SKM-1 (cell line): Measurements from ENCODE around the gene FHOD3.

Source experiments
- DNase-seq: peaks from one replicate; lab custom pipeline; 2025; ENCODE audit not compliant: unreplicated experiment; lab: John Stamatoyannopoulos, UW

The FHOD3 gene

DNA sequence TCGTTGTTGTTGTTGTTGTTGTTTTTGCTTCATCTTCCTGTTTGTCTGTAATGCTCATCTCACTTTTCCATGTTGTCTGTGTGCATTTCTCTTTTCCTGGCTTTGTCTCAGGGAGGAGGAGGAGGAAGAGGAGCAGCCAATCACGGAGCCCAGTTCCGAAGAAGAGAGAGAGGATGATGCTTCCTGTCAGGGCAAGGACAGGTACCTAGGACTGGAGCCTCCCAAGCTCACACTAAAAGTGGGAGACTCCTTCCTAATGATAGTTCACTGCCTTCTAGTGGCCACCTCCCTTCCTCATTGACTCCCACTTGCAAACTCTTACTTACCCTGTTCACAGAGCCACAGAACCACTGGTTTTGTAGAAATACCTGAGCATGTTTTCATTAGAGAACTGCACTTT is 351.7 kb downstream of the FHOD3 start:
- no peak for DNase-seq

DNA sequence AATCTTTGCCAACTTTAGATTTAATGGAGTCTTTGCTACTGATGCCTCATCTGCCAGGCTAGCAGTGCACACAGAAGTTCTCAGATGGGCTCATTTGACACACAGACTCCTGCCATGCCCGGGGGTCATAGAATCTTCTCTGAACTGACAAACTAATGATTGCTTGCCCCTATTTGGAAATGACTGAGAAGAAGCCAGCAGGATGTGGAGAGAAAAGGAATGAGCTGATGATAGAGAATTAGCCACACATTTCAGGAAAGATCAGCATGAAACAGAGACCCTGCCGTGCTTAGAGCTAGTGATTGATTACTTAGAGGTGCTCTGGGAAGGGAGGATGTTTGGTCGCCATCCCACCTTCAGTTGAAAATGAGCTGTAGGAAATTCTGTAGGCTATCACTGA is 352.8 kb downstream of the FHOD3 start:
- no peak for DNase-seq

- DNase-seq = no peak
These were observed 353.4 kb downstream of the FHOD3 start for GRCh38 chr18:36650906-36651305.

- DNase-seq = no peak
These were observed 355.0 kb downstream of the FHOD3 start for GRCh38 chr18:36652503-36652902.

GRCh38 chr18:36653141-36653869 is 355.8 kb downstream of the FHOD3 start:
- DNase-seq = no peak

DNA sequence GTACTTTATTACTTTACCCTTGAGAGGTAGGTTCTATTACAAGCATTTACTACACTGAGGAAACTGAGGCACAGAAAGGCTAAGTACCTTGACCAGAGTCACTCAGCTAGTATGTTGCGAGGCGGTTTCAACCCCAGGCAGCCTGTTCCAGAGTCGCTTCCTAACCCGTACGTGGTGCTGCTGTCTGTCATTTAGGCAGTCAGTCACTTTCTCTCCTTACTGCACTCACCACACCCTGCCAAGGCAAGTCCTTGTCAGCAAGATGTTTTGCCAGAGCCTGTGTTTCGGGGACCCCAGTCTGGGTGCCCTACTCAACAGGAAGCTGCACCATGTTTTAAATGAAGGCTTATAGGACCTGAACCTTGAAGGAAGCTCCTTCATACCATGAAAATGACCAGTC is 356.4 kb downstream of the FHOD3 start:
- DNase-seq = no peak

DNA sequence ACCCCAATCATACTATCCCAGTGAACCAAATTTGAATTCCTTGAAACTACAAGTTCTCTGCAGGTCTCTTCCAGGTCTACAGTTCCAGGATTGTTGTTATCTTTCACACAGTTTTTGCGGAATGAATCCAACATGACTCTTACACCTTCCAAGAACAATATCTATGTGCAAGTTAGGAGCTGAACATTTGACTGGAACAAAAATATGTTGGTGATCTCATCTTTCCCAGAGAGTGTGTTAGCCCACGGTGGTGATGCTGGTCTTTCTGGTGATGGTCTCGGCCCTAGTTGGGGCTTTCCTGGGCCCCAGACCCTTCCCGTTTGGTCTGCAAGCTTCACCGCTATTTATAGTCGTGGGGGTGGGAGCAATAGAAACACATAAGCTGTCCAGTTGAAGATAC is 357.6 kb downstream of the FHOD3 start:
- DNase-seq = no peak

GRCh38 chr18:36655930-36656329 is 358.4 kb downstream of the FHOD3 start:
- DNase-seq = no peak

DNA sequence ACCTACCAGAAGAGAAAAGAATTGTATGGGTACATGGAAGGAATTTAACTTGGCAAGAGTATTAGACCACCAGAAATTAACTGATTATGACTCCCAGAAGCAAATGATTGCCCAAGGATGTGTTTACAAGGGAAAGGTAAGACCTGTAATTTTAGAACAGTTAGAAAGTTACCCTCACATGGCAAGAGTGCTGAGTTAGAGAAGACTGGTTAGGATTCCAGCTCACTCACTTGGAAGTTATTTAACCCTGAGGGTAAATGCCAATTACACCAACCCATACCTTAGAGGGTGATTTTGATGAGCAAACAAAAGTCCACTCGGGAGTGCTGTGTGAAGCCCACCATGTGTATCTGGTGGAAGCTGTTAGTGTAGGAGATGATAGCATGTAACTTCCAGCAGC is 361.1 kb downstream of the FHOD3 start:
- DNase-seq = no peak

DNA sequence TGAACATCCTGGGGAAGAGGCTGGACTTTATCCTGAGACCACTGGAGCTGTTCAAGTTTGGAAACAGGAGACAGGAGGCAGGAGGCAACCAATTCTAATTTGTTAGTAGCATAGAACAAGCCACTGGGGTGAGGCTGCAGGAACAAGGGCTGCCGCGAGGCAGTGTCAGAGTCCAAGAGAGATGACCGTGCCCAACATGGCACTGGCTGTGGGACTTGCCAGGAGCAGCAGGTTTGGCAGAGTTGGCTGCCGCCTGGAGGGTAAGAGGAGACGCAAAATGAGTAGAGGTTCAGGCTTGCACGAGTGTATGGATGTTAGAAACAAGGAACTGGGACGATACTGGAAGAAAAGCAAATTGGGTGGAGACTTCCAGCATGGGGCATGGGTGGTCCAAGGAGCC is 362.8 kb downstream of the FHOD3 start:
- no peak for DNase-seq

- DNase-seq = no peak
These were observed 364.5 kb downstream of the FHOD3 start for GRCh38 chr18:36661999-36662398.

- no peak for DNase-seq
These were observed 365.8 kb downstream of the FHOD3 start for GRCh38 chr18:36663312-36663711.

DNA sequence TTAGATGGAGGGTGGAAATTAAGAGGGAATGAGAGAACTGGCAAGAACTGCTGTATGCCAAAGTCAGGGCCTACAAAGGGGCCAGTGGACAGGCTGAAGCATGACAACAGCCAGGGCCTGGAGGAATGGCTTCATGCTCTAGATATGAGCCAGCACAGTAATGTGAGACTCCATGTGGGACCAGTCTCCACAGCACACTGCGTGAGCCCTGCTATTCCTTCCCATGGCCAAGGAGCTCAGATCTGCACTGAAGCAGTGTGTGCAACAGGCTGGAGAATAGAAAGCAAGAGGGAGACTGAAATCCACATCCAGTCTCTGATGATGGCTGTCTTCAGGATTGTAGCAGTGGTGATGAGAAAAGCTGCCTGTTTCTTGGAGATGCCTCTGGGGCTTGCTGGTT is 368.4 kb downstream of the FHOD3 start:
- DNase-seq = no peak

DNA sequence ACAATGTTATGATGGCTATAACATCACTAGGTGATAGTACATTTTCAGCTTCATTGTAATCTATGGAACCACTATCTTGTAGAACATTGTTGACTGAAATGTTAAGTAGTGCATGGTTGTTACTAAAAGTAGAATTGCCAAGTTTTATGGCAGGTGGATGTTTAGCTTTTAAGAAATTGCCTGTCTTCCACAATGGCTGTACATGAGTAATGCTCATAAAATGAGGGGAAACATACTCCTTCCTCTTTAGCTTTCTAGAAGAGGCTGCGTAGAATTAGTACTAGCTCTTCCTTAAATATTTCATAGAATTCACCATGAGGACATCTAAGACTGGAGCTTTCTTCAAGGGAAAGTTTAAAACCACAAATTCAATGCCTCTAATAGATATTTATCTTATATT is 370.3 kb downstream of the FHOD3 start:
- DNase-seq = no peak

- DNase-seq = no peak
These were observed 370.8 kb downstream of the FHOD3 start for GRCh38 chr18:36668349-36668748.

- DNase-seq = peak; percentile 26
These were observed 375.2 kb downstream of the FHOD3 start for GRCh38 chr18:36672437-36673344.

- no peak for DNase-seq
These were observed 375.9 kb downstream of the FHOD3 start for GRCh38 chr18:36673452-36673851.

DNA sequence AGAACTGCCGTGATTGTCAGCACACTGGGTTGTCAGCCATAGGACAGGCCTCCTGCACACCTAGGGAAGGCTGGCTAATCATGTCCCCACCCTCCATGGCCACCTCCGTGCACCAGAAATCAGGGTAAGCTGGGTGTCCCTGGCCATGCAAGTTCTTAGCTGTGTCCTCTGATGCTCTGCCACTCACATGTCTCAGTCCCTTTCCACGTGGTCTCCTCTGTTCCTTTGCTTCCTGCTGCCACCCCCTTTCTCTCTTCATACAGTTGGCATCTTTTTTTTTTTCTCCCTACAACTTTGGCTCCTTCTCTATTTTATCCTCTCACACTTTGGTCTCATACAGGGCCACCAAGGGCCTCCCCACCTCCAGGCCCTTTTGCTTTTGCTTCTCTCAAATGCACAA is 377.6 kb downstream of the FHOD3 start:
- no peak for DNase-seq

GRCh38 chr18:36675542-36675941 is 378.0 kb downstream of the FHOD3 start:
- no peak for DNase-seq

DNA sequence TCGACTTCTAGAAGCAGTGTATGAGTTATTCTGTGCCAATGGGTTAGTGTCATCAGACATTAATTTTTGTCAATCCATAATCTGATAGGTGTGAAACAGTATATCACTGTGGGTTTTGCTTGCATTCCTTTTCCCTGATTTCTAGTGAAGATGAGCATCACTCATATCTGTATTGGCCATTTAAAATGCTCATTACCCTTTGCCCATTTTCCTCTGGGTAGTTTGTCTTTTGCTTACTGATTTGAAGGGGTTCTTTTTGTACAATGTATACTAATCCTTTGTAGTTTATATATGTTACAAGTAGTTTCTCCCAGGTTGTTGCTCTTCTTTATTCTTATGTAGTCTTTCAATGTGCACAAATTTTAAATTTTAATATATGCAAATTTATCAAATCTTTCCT is 379.1 kb downstream of the FHOD3 start:
- no peak for DNase-seq

- DNase-seq = no peak
These were observed 382.5 kb downstream of the FHOD3 start for GRCh38 chr18:36680042-36680441.

DNA sequence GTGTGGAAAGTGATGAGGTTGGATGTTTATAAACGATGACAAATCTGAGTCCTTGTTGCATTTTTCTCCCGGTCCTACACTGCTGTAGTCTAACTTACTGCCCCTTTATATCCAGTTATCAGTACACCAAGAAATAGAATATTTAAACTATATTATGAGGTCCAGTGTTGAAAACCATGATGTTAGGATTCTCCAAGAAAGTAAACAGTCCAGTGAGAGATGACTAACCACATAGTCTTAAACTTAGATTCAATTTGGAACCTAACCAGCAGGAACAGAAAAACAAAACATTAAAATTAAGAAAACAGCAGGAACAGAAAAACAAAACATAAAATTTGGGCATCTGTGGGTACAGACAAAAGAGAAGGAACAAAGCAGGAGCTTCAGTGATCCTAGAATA is 388.1 kb downstream of the FHOD3 start:
- no peak for DNase-seq
